ENCODE results near the gene FARS2.

Gene FARS2

GRCh38 chr6:5746053-5746758 lies 484.9 kb downstream of the FARS2 start:
- DNase-seq (ENCODE audit: low spot score) (no peak), FAIRE-seq (no peak)

GRCh38 chr6:5746759-5747130 lies 485.4 kb downstream of the FARS2 start:
- DNase-seq (ENCODE audit: low spot score) (no peak), FAIRE-seq (no peak)

- no peak for FAIRE-seq
- no peak for DNase-seq (ENCODE audit: low spot score)
These were observed 486.1 kb downstream of the FARS2 start for GRCh38 chr6:5747379-5747778.

- DNase-seq (ENCODE audit: low spot score): no peak
- FAIRE-seq: no peak
These were observed 487.8 kb downstream of the FARS2 start for GRCh38 chr6:5749016-5749650.

GRCh38 chr6:5749651-5750215 lies 488.4 kb downstream of the FARS2 start:
- no peak for DNase-seq (ENCODE audit: low spot score)
- no peak for FAIRE-seq

GRCh38 chr6:5751525-5752390 lies 490.4 kb downstream of the FARS2 start:
- FAIRE-seq (no peak), DNase-seq (ENCODE audit: low spot score) (no peak)

GRCh38 chr6:5752391-5752680 lies 491.0 kb downstream of the FARS2 start:
- no peak for FAIRE-seq
- no peak for DNase-seq (ENCODE audit: low spot score)

- no peak for DNase-seq (ENCODE audit: low spot score)
- no peak for FAIRE-seq
These were observed 491.9 kb downstream of the FARS2 start for GRCh38 chr6:5753209-5753608.

- no peak for FAIRE-seq
- DNase-seq (ENCODE audit: low spot score): no peak
These were observed 493.6 kb downstream of the FARS2 start for GRCh38 chr6:5754904-5755303.

- FAIRE-seq: no peak
- DNase-seq (ENCODE audit: low spot score): no peak
These were observed 498.3 kb downstream of the FARS2 start for GRCh38 chr6:5759571-5759970.

GRCh38 chr6:5761370-5761769 lies 500.1 kb downstream of the FARS2 start:
- DNase-seq (ENCODE audit: low spot score) (no peak), FAIRE-seq (no peak)

GRCh38 chr6:5762561-5762968 lies 501.3 kb downstream of the FARS2 start:
- no peak for DNase-seq (ENCODE audit: low spot score)
- no peak for FAIRE-seq

- DNase-seq (ENCODE audit: low spot score): peak; percentile 34
- no peak for FAIRE-seq
These were observed 502.1 kb downstream of the FARS2 start for GRCh38 chr6:5763407-5763806.

GRCh38 chr6:5763871-5764270 lies 502.6 kb downstream of the FARS2 start:
- no peak for FAIRE-seq
- DNase-seq (ENCODE audit: low spot score): no peak

- DNase-seq (ENCODE audit: low spot score): no peak
- no peak for FAIRE-seq
These were observed 503.2 kb downstream of the FARS2 start for GRCh38 chr6:5764401-5764955.

GRCh38 chr6:5765141-5765760 lies 503.9 kb downstream of the FARS2 start:
- FAIRE-seq (no peak), DNase-seq (ENCODE audit: low spot score) (no peak)

- DNase-seq (ENCODE audit: low spot score): no peak
- no peak for FAIRE-seq
These were observed 504.9 kb downstream of the FARS2 start for GRCh38 chr6:5766260-5766659.

- DNase-seq (ENCODE audit: low spot score) (no peak), FAIRE-seq (no peak)
These were observed 506.2 kb downstream of the FARS2 start for GRCh38 chr6:5767471-5767870.

GRCh38 chr6:5771211-5771610 lies 509.9 kb downstream of the FARS2 start:
- DNase-seq (ENCODE audit: low spot score): no peak
- FAIRE-seq: no peak

- FAIRE-seq (no peak), DNase-seq (ENCODE audit: low spot score) (no peak)
These were observed 510.6 kb downstream of the FARS2 start for GRCh38 chr6:5771759-5772390.

All from RCC 7860 (cell line).